PC-3 (cell line): ENCODE measurements around the gene KDM6B.

Experiments used
- CTCF ChIP-seq: fragments of 300-600 bp; sonication (generic); conservative IDR thresholded peaks from 2 replicates; pipeline ENCODE4 v1.5.1; 2017; ENCODE audit warnings: antibody characterized with exemption, low read depth, mild to moderate bottlenecking, low read length
- EZH2phosphoT487 ChIP-seq: fragments of 300-600 bp; sonication (generic); IDR thresholded peaks from 2 replicates; pipeline ENCODE4 v1.6.1; 2018; ENCODE audit warnings: mild to moderate bottlenecking, antibody characterized with exemption, low read length, borderline replicate concordance

GRCh38 chr17:7834542-7834956 is 532 bp downstream of the KDM6B start:
- TF ChIP-seq EZH2phosphoT487 (no peak), CTCF (no peak)
